ENCODE data around the gene ATG14.
"Not testable (repeated sequence)": the region's sequence is repeated elsewhere in the genome, so short reads cannot be mapped to it uniquely, and the experiment has no call there.

Gene ATG14, protein sequence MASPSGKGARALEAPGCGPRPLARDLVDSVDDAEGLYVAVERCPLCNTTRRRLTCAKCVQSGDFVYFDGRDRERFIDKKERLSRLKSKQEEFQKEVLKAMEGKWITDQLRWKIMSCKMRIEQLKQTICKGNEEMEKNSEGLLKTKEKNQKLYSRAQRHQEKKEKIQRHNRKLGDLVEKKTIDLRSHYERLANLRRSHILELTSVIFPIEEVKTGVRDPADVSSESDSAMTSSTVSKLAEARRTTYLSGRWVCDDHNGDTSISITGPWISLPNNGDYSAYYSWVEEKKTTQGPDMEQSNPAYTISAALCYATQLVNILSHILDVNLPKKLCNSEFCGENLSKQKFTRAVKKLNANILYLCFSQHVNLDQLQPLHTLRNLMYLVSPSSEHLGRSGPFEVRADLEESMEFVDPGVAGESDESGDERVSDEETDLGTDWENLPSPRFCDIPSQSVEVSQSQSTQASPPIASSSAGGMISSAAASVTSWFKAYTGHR

DNA sequence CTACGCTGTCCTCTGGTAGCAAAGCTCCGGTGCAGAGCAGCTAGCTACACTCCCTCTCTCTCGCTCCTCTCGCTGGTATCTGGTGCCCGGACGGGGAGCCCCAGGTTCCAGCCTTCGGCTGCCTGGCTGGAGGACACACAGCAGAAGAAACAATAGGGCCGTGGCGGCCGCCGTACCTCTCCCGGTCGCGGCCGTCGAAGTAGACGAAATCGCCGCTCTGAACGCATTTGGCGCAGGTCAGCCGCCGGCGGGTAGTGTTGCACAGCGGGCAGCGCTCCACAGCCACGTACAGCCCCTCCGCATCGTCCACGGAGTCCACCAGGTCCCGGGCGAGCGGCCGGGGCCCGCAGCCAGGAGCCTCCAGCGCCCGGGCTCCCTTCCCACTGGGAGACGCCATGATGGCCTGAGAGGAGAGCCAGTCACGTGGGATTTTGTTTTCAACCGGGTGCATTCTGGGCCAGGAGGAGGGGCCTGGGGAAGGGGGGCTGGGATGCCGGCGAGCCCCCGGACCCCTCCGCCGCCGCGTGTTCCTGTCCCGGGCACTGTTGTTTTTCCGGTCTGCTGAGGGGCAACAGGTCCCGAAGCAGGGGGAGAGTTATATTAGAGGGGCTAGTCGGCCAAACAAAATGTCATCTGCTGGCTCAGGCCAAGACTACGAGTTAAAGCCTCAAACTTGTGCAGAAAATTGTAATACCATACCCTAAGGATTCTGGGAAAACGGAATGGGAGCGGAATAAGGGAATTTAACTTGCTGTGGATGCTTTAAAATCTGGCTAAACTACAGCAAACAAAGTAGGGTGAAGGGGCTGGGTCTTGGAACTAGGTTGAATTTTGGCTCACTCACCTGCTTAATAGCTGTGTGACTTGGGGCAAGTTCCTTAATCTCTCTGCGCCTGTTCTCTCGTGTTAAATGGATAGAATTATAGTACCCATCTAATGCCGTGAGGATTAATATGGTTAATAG lies at the start of gene ATG14:
Gene ATG14 (minus strand): TSS at position 405 of the 964 bp plus-strand sequence. CDS start 8 bp downstream, at position 397.
- DNase-seq = no peak

DNA sequence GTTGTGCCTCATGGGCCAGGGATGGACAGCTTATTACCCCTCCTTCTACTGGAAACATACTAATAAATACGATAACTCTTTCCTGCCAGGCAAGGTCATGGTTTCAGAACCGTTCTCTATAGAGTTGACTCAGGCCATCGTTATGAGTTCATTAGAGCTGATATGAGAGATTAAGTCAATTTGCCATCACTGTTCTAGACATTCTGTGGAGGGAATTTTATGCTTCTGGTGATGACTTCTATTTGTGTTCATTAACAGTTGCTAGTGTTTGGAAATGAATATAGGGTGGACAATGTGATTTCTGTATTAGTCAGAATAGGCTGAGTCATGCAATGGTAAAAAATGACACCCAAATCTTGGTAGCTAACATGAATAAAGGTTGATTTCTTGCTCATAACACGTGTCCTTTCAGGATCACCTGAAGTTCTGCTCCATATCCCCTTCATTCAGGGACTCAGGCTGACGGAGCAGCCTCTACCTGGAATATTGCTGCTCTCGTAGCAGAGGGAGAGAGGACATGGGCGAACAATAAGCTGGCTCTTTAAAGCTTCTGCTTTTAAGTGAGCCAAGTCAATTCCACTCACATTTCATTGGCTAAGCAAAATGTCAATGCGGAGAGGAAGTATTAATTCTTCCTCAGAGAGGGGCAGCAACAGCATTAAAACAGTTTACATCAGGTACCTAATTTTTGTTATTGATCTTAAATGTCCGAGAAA lies 47.3 kb upstream of the ATG14 start:
- no peak for DNase-seq

DNA sequence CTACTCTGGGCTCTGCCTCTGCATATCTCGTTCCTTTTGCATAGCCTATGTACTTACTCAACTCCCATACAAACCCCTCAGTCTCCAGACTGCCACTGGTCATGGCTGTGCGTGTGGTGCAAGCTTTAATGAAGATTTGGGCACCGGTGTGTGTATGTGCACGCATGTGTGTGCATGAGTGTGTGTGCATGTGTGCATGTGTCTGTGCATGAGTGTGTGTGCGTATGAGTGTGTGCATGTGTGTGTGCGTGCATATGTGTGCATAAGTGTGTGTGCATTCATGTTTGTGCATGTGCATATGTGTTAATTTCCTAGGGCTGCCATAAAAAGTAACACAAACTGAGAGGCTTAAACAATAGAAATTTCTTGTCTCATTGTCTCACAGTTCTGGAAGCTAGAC lies 45.9 kb upstream of the ATG14 start:
- DNase-seq = no peak

DNA sequence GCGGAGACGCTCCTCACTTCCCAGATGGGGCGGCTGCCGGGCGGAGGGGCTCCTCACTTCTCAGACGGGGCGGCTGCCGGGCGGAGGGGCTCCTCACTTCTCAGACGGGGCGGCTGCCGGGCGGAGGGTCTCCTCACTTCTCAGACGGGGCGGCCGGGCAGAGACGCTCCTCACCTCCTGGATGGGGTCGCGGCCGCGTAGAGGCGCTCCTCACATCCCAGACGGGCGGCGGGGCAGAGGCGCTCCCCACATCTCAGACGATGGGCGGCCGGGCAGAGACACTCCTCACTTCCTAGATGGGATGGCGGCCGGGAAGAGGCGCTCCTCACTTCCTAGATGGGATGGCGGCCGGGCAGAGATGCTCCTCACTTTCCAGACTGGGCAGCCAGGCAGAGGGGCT lies 44.8 kb upstream of the ATG14 start:
- DNase-seq = not testable (repeated sequence)

GRCh38 chr14:55454264-55455002 lies 42.8 kb upstream of the ATG14 start:
- DNase-seq = peak; percentile 94

GRCh38 chr14:55451950-55452349 lies 40.3 kb upstream of the ATG14 start:
- no peak for DNase-seq

DNA sequence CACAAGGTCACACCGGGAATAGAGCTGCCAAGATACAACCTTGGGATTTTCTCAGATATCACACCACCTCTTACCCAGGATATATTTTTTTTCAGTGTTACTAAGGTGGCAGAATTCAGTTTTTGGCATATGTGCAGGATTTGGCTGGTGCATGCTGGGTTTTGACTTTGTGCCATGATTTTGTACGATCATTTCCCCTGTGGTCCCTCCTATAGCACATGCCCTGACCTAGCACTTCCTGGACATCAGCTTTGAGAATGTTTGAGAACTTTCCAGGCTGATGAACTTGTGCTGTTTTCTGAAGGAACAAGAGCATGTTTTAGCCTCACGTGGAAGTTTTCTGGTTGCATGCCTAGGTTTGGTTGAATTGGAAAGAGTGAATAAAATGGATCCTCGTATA lies 39.8 kb upstream of the ATG14 start:
- DNase-seq = no peak

GRCh38 chr14:55450987-55451386 lies 39.4 kb upstream of the ATG14 start:
- DNase-seq = no peak

- no peak for DNase-seq
Measured at GRCh38 chr14:55450539-55450938, 38.9 kb upstream of the ATG14 start.

DNA sequence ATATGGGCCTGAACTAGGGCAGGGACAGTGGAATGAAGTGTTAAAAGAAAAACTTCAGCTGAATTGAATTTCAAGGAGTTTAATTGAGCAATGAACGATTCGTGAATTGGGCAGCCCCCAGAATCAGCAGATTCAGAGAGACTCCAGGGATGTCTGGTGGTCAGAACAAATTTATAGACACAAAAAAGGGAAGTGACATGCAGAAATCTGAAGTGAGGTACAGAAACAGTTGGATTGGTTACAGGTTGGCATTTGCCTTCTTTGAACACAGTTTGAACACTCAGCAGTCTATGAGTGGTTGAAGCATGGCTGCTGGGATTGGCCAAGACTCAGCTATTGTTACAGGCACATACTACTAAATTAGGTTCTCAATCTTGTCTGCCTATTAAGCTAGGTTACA lies 38.5 kb upstream of the ATG14 start:
- no peak for DNase-seq

- DNase-seq = no peak
Measured at GRCh38 chr14:55449116-55449515, 37.5 kb upstream of the ATG14 start.

GRCh38 chr14:55448141-55448614 lies 36.5 kb upstream of the ATG14 start:
- DNase-seq = no peak

DNA sequence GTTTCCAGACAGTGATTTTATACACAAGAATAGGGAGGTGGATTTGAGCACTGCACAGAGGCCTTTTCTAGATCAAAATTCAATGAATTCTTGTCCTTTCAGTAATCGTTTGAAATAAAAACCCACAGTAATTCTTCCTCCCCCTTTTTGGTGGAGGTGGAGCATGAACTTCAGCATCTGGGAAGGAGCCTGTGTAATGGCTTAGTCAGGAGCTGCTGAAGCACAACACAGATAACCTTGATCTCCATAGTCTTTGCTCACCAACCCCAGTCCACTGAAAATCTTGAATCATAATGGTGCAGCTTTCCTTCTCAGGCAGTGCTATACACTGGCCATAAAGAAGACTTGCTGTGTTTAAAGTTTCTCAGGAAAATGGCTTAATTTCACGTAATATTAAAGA lies 35.2 kb upstream of the ATG14 start:
- DNase-seq = no peak

DNA sequence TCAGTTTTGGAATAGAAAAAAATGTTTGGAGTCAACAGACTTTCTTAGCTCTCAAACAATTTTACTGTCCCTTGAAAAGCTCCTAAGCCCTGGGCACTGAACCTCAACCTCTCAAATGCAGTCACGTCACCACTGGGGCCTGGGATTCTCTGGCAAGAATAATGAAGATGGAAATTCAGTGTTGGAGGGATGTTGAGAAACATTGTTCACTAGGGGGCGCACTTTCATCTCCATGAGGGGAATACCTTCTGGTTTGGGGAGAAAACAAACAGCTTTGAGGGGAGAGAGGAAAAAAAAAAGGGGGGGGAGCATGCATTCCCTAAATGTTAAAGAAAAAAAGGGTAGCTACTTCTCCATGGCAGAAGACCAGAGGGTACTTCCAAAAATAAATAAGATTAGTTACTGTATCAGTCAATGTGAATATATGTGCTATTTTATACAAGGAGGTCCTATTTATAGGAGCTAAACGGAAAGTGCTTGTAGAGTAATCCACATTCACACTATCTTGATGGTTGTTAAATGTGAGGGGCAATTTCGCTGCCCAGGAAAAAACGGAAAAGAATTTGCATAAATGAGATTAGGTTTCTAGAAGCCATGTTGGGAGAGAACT lies 34.6 kb upstream of the ATG14 start:
- DNase-seq = no peak

GRCh38 chr14:55441286-55441685 lies 29.7 kb upstream of the ATG14 start:
- no peak for DNase-seq

- DNase-seq = no peak
Measured at GRCh38 chr14:55440385-55440784, 28.8 kb upstream of the ATG14 start, which contains the start of gene TBPL2. TSS of gene TBPL2 (minus strand) at chr14:55440616. CDS start at chr14:55440449, 167 bp downstream.

- DNase-seq = no peak
Measured at GRCh38 chr14:55438066-55438683, 26.5 kb upstream of the ATG14 start.

DNA sequence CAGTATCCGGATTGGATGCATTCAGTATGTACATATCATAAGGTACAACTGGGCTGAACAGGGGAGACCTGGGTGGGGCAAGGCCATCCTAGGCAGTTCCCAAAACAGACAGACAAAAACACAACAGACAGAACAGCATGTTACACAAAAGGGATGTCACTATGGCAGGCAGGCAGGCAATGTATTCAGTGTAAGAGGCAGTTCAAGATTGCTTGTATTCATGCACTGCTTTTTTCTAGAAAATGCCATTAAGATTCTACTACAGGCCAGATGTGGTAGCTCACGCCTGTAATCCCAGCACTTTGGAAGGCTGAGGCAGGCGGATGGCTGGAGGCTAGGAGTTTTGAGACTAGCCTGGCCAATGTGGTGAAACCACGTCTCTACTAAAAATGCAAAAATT lies 25.3 kb upstream of the ATG14 start:
- no peak for DNase-seq

GRCh38 chr14:55436519-55436918 lies 24.9 kb upstream of the ATG14 start:
- DNase-seq = no peak

DNA sequence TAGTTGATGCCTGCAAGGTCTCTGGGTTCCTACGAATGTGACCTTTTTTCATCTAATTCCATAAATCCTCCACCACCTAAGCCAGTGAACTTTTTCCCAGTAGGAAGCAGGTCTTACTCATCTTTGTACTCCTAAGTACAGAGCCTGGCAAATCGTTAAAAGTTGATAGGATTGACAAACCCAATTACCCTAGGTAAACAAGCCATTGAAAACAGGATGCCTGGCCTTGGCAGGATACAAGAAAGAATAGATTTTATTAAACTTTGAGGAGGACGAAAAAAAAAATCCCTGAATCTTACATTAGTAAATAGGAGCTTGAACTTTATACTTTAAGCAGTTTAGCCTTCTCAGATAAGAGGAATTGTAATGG lies 23.2 kb upstream of the ATG14 start:
- DNase-seq = no peak
